Mesendoderm (in vitro differentiated cells): ENCODE results near the gene GRIK2.

Source experiments
- DNase-seq: peaks from one replicate; pipeline ENCODE4 v3.0.0; 2013
- H2AK5ac ChIP-seq: 2 replicates; pipeline ENCODE4 v1.6.1; 2013; ENCODE audit warnings: low read length, inconsistent platforms
- H2BK120ac ChIP-seq: 2 replicates; pipeline ENCODE4 v1.6.1; 2013; ENCODE audit warnings: low read depth, mild to moderate bottlenecking, low read length, moderate library complexity, mixed read lengths
- H2BK15ac ChIP-seq: replicated peaks from 2 replicates; pipeline ENCODE4 v1.6.1; 2013; ENCODE audit warnings: low read depth, mild to moderate bottlenecking, moderate library complexity
- H2BK5ac ChIP-seq: 2 replicates; pipeline ENCODE4 v1.6.1; 2013; ENCODE audit warnings: low read length, inconsistent platforms
- H3K18ac ChIP-seq: 2 replicates; pipeline ENCODE4 v1.6.1; 2013; ENCODE audit warnings: mild to moderate bottlenecking, low read length, mixed read lengths
- H3K23ac ChIP-seq: one replicate; pipeline ENCODE4 v1.6.1; 2013; ENCODE audit warnings: low read length
- H3K27ac ChIP-seq: 2 replicates; pipeline ENCODE4 v1.5.1; 2013; ENCODE audit warnings: low read depth, mild to moderate bottlenecking, inconsistent platforms, low read length, moderate library complexity
- H3K27me3 ChIP-seq: 2 replicates; pipeline ENCODE4 v1.6.1; 2013; ENCODE audit warnings: low read length, control low read depth, mild to moderate bottlenecking, inconsistent platforms; ENCODE audit not compliant: insufficient read depth, poor library complexity
- H3K36me3 ChIP-seq: 2 replicates; pipeline ENCODE4 v1.6.1; 2013; ENCODE audit warnings: low read length, inconsistent platforms; ENCODE audit not compliant: control insufficient read depth, insufficient read depth
- H3K4ac ChIP-seq: one replicate; pipeline ENCODE4 v1.6.1; 2013; ENCODE audit warnings: low read depth, mild to moderate bottlenecking, low read length, moderate library complexity
- H3K4me1 ChIP-seq: 2 replicates; pipeline ENCODE4 v1.6.1; 2013; ENCODE audit warnings: low read depth, low read length, inconsistent platforms; ENCODE audit not compliant: control insufficient read depth
- H3K4me2 ChIP-seq: 2 replicates; pipeline ENCODE4 v1.6.1; 2013; ENCODE audit warnings: low read length
- H3K4me3 ChIP-seq: 2 replicates; pipeline ENCODE4 v1.5.1; 2013; ENCODE audit warnings: mild to moderate bottlenecking, low read length
- H3K56ac ChIP-seq: one replicate; pipeline ENCODE4 v1.6.1; 2013; ENCODE audit warnings: low read length
- H3K79me1 ChIP-seq: 2 replicates; pipeline ENCODE4 v1.6.1; 2013; ENCODE audit warnings: low read length, inconsistent platforms
- H3K79me2 ChIP-seq: 2 replicates; pipeline ENCODE4 v1.6.1; 2013; ENCODE audit warnings: mild to moderate bottlenecking, low read length; ENCODE audit not compliant: control insufficient read depth, insufficient read depth
- H3K9ac ChIP-seq: 2 replicates; pipeline ENCODE4 v1.6.1; 2013; ENCODE audit warnings: low read length, inconsistent platforms
- H4K5ac ChIP-seq: one replicate; pipeline ENCODE4 v1.6.1; 2013; ENCODE audit warnings: low read length
- H4K8ac ChIP-seq: one replicate; pipeline ENCODE4 v1.6.1; 2013; ENCODE audit warnings: low read depth, mild to moderate bottlenecking, control low read depth, low read length, moderate library complexity
- WGBS: extraction: QIAGEN DNeasy Blood & Tissue Kit; methylation state at CpG from one replicate; pipeline ENCODE4 v1.1.7; 2013; ENCODE audit warnings: low lambda C conversion rate, missing lambda C conversion rate; ENCODE audit not compliant: insufficient coverage; ENCODE audit errors: extremely low coverage; 5-methylcytosine and 5-hydroxymethylcytosine counted together

The GRIK2 gene

GRCh38 chr6:101433141-101433540 is 39.6 kb downstream of the GRIK2 start:
- H3K4me1 ChIP-seq, result peaks cover 2% of the 10 kb centered on the region
- H3K9ac ChIP-seq, result no peak overlapping the region
- no peak overlapping the region for H2BK15ac ChIP-seq
- no peaks in the 10 kb centered on the region for H3K79me1 ChIP-seq
- no peaks in the 10 kb centered on the region for H3K27me3 ChIP-seq
- no peak overlapping the region for H4K5ac ChIP-seq
- no peak overlapping the region for H2BK5ac ChIP-seq
- H2BK120ac ChIP-seq, result no peak overlapping the region
- WGBS, result no CpG with 5 or more reads among the region's 5 CpGs
- no peak overlapping the region for H3K4me2 ChIP-seq
- no peak overlapping the region for H3K56ac ChIP-seq
- H3K4ac ChIP-seq, result no peak overlapping the region
- H4K8ac ChIP-seq, result no peak overlapping the region
- no peaks in the 10 kb centered on the region for H3K79me2 ChIP-seq
- no peak overlapping the region for H3K27ac ChIP-seq
- H2AK5ac ChIP-seq, result no peak overlapping the region
- no peaks in the 10 kb centered on the region for H3K36me3 ChIP-seq
- H3K18ac ChIP-seq, result no peak overlapping the region
- no peak overlapping the region for H3K4me3 ChIP-seq
- no peak for DNase-seq
- H3K23ac ChIP-seq, result no peak overlapping the region

- H4K5ac ChIP-seq, result no peak overlapping the region
- no peak overlapping the region for H3K9ac ChIP-seq
- no peaks in the 10 kb centered on the region for H3K79me2 ChIP-seq
- no peak overlapping the region for H3K56ac ChIP-seq
- H4K8ac ChIP-seq, result no peak overlapping the region
- no peaks in the 10 kb centered on the region for H3K36me3 ChIP-seq
- H2BK15ac ChIP-seq, result no peak overlapping the region
- no peak overlapping the region for H3K4me2 ChIP-seq
- no CpG with 5 or more reads among the region's 2 CpGs for WGBS
- H3K4me3 ChIP-seq, result no peak overlapping the region
- no peak for DNase-seq
- no peak overlapping the region for H2AK5ac ChIP-seq
- no peak overlapping the region for H3K4ac ChIP-seq
- H2BK5ac ChIP-seq, result no peak overlapping the region
- H3K23ac ChIP-seq, result no peak overlapping the region
- no peak overlapping the region for H3K18ac ChIP-seq
- H3K4me1 ChIP-seq, result no peaks in the 10 kb centered on the region
- H2BK120ac ChIP-seq, result peak overlapping the region; percentile 61
- no peak overlapping the region for H3K27ac ChIP-seq
- no peaks in the 10 kb centered on the region for H3K79me1 ChIP-seq
- H3K27me3 ChIP-seq, result no peaks in the 10 kb centered on the region
Observed at GRCh38 chr6:101434601-101435000, 41.1 kb downstream of the GRIK2 start.

GRCh38 chr6:101435038-101435437 is 41.5 kb downstream of the GRIK2 start:
- Histone ChIP-seq H2BK15ac (no peak overlapping the region), H2AK5ac (no peak overlapping the region), H3K4me1 (no peaks in the 10 kb centered on the region), H3K9ac (no peak overlapping the region), H3K27me3 (no peaks in the 10 kb centered on the region), H2BK5ac (no peak overlapping the region), H4K5ac (no peak overlapping the region), H3K79me1 (no peaks in the 10 kb centered on the region), H3K79me2 (no peaks in the 10 kb centered on the region), H4K8ac (no peak overlapping the region), H3K27ac (no peak overlapping the region), H3K18ac (no peak overlapping the region), H3K56ac (no peak overlapping the region), H3K23ac (no peak overlapping the region), H3K36me3 (no peaks in the 10 kb centered on the region), H3K4ac (no peak overlapping the region), H3K4me2 (no peak overlapping the region), H2BK120ac (no peak overlapping the region), H3K4me3 (no peak overlapping the region)
- no CpG with 5 or more reads among the region's 1 CpG for WGBS
- DNase-seq, result no peak

GRCh38 chr6:101439790-101440189 is 46.3 kb downstream of the GRIK2 start:
- Histone ChIP-seq H4K5ac (no peak overlapping the region), H3K79me2 (no peaks in the 10 kb centered on the region), H2BK5ac (no peak overlapping the region), H3K4me1 (no peaks in the 10 kb centered on the region), H3K23ac (no peak overlapping the region), H4K8ac (no peak overlapping the region), H2BK15ac (no peak overlapping the region), H3K56ac (no peak overlapping the region), H3K4me3 (no peak overlapping the region), H3K79me1 (no peaks in the 10 kb centered on the region), H3K27me3 (no peaks in the 10 kb centered on the region), H2BK120ac (no peak overlapping the region), H3K4me2 (no peak overlapping the region), H3K4ac (no peak overlapping the region), H3K9ac (no peak overlapping the region), H3K36me3 (no peaks in the 10 kb centered on the region), H3K27ac (no peak overlapping the region), H2AK5ac (no peak overlapping the region), H3K18ac (no peak overlapping the region)
- no CpG with 5 or more reads among the region's 1 CpG for WGBS
- no peak for DNase-seq

GRCh38 chr6:101443315-101443714 is 49.8 kb downstream of the GRIK2 start:
- H3K4me3 ChIP-seq, result no peak overlapping the region
- no peak overlapping the region for H3K18ac ChIP-seq
- H2BK15ac ChIP-seq, result no peak overlapping the region
- no peaks in the 10 kb centered on the region for H3K27me3 ChIP-seq
- no peak overlapping the region for H3K4ac ChIP-seq
- no peaks in the 10 kb centered on the region for H3K4me1 ChIP-seq
- H2AK5ac ChIP-seq, result no peak overlapping the region
- no peak overlapping the region for H3K4me2 ChIP-seq
- H3K36me3 ChIP-seq, result no peaks in the 10 kb centered on the region
- no peak overlapping the region for H4K8ac ChIP-seq
- no peak overlapping the region for H3K56ac ChIP-seq
- H2BK5ac ChIP-seq, result no peak overlapping the region
- H2BK120ac ChIP-seq, result no peak overlapping the region
- H3K27ac ChIP-seq, result no peak overlapping the region
- DNase-seq, result no peak
- no peaks in the 10 kb centered on the region for H3K79me1 ChIP-seq
- H3K79me2 ChIP-seq, result no peaks in the 10 kb centered on the region
- H3K23ac ChIP-seq, result no peak overlapping the region
- no peak overlapping the region for H3K9ac ChIP-seq
- H4K5ac ChIP-seq, result no peak overlapping the region

- no CpG with 5 or more reads among the region's 1 CpG for WGBS
- H2BK15ac ChIP-seq, result no peak overlapping the region
- H2BK5ac ChIP-seq, result no peak overlapping the region
- no peaks in the 10 kb centered on the region for H3K79me2 ChIP-seq
- no peak for DNase-seq
- no peak overlapping the region for H4K5ac ChIP-seq
- no peak overlapping the region for H3K23ac ChIP-seq
- no peak overlapping the region for H3K4me3 ChIP-seq
- H3K36me3 ChIP-seq, result no peaks in the 10 kb centered on the region
- no peak overlapping the region for H4K8ac ChIP-seq
- H3K4ac ChIP-seq, result no peak overlapping the region
- H3K4me2 ChIP-seq, result no peak overlapping the region
- no peak overlapping the region for H3K56ac ChIP-seq
- H3K27ac ChIP-seq, result no peak overlapping the region
- H3K4me1 ChIP-seq, result no peaks in the 10 kb centered on the region
- H3K27me3 ChIP-seq, result no peaks in the 10 kb centered on the region
- H2AK5ac ChIP-seq, result no peak overlapping the region
- no peak overlapping the region for H3K9ac ChIP-seq
- no peak overlapping the region for H2BK120ac ChIP-seq
- H3K79me1 ChIP-seq, result no peaks in the 10 kb centered on the region
- no peak overlapping the region for H3K18ac ChIP-seq
Observed at GRCh38 chr6:101444717-101445116, 51.2 kb downstream of the GRIK2 start.
